HG03095 (cell line): Measurements from ENCODE around the gene ZFYVE26.
"Not testable (repeated sequence)": the region's sequence is repeated elsewhere in the genome, so short reads cannot be mapped to it uniquely, and the experiment has no call there.

ENCODE experiments used
- ATAC-seq: cut with Tn5 transposase; IDR thresholded peaks from one replicate; pipeline ENCODE4 v1.9.1; 2021; ENCODE audit warnings: moderate library complexity; ENCODE audit not compliant: unreplicated experiment

ZFYVE26 gene

GRCh38 chr14:67717048-67717447 lies 99.3 kb downstream of the ZFYVE26 start:
- ATAC-seq, result no peak

- ATAC-seq, result no peak
Observed at GRCh38 chr14:67710209-67710608, 106.2 kb downstream of the ZFYVE26 start.

GRCh38 chr14:67709796-67710195 lies 106.6 kb downstream of the ZFYVE26 start:
- not testable (repeated sequence) for ATAC-seq

DNA sequence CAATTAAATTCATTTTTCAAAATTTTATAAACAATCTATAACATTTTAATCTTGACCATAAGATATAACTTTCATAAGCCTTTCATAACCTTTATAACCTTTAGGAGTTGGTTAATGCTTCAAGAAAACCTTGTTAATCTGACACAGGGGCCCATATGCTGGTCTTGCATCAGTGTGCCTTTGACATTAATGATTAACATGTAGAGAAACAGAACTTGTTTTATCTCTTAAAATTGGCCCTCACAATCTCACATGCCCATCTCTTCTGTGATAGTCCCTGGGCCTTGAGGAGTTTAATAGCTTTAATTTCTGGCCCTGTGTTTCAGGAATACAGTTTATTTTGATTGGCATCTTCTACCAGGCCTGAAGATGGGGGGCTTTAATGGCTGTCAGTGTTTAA lies 107.0 kb downstream of the ZFYVE26 start:
- not testable (repeated sequence) for ATAC-seq

- ATAC-seq, result no peak
Observed at GRCh38 chr14:67705211-67705610, 111.2 kb downstream of the ZFYVE26 start.

- ATAC-seq, result no peak
Observed at GRCh38 chr14:67704484-67705089, 111.8 kb downstream of the ZFYVE26 start.

GRCh38 chr14:67703997-67704396 lies 112.4 kb downstream of the ZFYVE26 start:
- no peak for ATAC-seq

GRCh38 chr14:67701492-67701891 lies 114.9 kb downstream of the ZFYVE26 start, which contains the start of gene RDH12:
TSS of gene RDH12 (plus strand) at chr14:67701886. CDS start at chr14:67722643, 20,757 bp downstream.
- not testable (repeated sequence) for ATAC-seq

DNA sequence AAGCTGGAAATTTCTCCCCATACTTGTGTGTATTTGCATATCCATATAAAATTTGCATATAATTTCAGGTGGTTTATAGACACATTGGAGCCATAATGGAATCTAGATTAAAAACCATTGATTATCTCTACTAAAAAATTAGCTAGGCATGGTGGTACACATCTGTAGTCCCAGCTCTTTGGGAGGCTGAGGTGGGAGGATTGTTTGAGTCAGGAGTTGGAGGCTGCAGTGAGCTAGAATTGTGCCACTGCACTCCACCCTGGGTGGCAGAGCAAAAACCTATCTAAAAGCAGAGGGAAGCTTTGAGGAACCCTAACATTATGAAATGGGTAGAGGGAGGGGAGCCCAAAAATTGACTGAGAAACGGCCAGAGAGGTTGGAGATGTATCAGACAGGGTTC lies 118.2 kb downstream of the ZFYVE26 start:
- ATAC-seq, result no peak

GRCh38 chr14:67697006-67697405 lies 119.4 kb downstream of the ZFYVE26 start:
- no peak for ATAC-seq
